ENCODE results near the gene LIPG.
"Not testable (repeated sequence)": the region's sequence is repeated elsewhere in the genome, so short reads cannot be mapped to it uniquely, and the experiment has no call there.

LIPG gene

DNA sequence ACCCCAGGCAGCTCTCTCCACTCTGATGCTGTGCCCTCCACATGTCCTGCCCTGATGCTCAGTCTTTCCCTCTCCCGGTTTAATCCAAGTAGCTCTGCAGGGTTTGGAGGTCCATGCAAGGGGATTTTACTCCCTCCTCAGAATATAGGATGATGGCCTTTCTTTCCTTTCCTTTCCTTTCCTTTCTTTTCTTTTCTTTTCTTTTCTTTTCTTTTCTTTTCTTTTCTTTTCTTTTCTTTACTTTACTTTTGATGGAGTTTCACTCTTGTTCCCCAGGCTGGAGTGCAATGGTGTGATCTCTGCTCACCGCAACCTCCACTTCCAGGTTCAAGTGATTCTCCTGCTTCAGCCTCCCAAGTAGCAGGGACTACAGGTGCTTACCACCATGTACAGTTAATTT lies 17.7 kb downstream of the LIPG start:
- not testable (repeated sequence) for DNase-seq

- DNase-seq = no peak
Observed at GRCh38 chr18:49580279-49580678, 18.4 kb downstream of the LIPG start.

- DNase-seq = no peak
Observed at GRCh38 chr18:49581371-49581770, 19.5 kb downstream of the LIPG start.

DNA sequence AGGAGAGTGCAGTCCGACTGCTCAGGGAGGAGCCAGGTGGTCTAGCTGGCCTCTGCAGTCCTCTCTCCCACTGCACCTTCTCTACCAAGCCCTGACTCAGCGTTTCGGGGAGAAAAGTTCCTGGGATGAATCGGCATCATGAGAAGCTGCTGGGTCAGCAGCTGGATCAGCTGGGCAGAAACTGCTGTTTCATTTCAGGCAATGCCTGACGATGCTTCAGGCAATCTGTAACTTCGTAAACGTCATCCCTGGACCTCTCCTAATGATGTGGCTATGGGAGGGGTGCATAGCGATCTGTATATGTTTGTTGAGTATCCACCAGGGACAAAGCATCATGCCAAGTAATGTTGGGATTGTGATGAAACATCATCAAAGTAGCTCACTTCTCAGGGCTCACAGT lies 20.7 kb downstream of the LIPG start:
- no peak for DNase-seq

DNA sequence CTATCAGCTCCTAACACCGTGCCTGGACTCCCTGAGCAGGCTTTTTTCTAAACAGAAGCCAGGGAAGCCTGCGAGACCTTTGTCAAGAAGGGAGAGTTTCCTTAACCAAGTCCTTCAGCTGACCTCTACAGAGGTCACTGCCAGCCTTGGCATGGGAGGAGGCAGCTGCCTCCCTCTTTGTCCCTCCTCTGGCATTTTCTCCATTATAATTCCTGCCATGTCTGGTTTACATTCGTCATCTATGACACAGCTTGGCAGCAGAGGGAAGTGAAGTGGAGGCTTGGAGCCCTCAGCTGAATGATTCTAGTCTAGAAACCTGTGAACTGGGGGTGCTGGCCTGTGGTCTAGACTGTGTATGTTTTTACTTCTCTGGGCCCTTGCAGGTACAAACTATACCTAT lies 22.5 kb downstream of the LIPG start:
- no peak for DNase-seq

- not testable (repeated sequence) for DNase-seq
Observed at GRCh38 chr18:49584951-49585350, 23.1 kb downstream of the LIPG start.

- DNase-seq = no peak
Observed at GRCh38 chr18:49585781-49586663, 24.2 kb downstream of the LIPG start.

DNA sequence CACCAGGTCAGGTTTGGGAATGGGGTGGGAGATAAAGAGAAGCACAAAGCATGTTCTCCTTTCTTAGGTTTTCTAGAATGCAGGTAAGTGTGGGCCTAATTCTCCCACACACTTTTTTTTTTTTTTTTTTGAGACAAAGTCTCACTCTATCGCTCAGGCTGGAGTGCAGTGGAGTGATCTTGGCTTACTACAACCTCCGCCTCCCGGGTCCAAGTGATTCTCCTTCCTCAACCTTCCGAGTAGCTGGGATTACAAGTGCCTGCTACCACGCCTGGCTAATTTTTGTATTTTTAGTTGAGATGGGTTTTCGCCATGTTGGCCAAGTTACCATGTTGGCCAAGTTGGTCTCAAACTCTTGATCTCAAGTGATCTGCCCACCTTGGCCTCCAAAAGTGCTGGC lies 26.3 kb downstream of the LIPG start:
- DNase-seq = no peak

DNA sequence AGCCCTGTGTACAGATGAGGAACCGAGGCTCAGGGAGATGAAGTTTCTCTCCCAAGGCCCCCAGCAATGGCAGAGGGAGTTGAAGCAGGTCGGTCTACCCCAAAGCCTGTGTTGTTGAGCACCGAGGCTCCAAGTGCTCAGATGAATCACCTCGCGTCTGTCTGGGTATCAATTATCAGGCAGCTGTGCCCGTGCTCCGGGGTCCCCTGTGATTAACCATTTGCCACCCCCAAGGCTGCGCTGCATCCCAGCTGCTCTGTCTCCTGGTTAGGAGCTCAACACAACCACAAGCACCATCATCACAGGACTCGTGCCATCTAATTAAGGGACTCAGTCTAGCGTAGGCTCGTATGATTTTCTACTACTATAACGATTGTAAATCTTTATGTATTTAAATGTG lies 27.1 kb downstream of the LIPG start:
- no peak for DNase-seq

DNA sequence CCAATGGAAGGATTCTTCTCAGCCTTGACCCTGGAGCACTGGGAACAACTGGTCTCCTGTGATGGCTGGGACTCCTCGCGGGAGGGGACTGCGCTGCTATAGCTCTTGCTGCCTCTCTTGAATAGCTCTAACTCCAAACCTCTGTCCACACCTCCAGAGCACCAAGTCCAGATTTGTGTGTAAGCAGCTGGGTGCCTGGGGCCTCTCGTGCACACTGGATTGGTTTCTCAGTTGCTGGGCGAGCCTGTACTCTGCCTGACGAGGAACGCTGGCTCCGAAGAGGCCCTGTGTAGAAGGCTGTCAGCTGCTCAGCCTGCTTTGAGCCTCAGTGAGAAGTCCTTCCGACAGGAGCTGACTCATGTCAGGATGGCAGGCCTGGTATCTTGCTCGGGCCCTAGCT lies 28.8 kb downstream of the LIPG start:
- DNase-seq = no peak

DNA sequence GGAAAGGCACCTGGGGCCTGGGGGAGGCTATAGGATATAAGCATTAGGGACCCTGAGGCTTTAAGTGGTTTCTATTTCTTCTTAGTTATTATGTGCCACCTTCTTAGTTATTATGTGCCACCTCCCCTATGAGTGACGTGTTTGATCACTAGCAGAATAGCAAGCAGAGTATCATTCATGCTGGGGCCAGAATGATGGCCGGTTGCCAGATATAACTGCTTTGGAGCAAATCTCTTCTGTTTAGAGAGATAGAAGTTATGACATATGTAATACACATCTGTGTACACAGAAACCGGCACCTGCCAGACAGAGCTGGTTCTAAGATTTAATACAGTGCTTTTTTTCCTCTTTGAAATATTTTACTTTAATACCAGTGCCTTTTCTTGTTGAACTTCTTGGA lies 29.4 kb downstream of the LIPG start:
- DNase-seq = no peak

DNA sequence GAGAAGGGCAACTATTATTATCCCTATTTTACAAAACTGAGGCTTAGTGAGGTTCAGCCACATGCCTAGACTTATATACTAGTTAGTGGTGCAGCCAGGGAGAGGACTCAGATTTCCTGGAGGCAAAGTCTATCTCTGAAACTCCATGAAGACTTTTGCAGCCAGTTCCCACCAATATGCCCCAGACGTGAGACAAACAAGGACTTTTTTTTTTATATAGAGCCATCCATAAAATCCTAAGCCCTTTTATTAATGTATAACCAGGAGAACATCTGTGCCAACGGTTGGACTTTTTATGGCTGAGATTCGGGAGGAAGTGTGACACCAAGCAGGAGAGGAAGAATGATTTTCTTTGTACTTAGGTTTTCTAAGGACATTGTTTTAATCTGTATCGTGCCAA lies 29.9 kb downstream of the LIPG start:
- DNase-seq = no peak

GRCh38 chr18:49596687-49597086 lies 34.8 kb downstream of the LIPG start:
- no peak for DNase-seq

- no peak for DNase-seq
Observed at GRCh38 chr18:49597157-49597931, 35.5 kb downstream of the LIPG start.

GRCh38 chr18:49601211-49601610 lies 39.4 kb downstream of the LIPG start:
- DNase-seq = no peak

- DNase-seq = no peak
Observed at GRCh38 chr18:49608366-49609255, 46.8 kb downstream of the LIPG start.

DNA sequence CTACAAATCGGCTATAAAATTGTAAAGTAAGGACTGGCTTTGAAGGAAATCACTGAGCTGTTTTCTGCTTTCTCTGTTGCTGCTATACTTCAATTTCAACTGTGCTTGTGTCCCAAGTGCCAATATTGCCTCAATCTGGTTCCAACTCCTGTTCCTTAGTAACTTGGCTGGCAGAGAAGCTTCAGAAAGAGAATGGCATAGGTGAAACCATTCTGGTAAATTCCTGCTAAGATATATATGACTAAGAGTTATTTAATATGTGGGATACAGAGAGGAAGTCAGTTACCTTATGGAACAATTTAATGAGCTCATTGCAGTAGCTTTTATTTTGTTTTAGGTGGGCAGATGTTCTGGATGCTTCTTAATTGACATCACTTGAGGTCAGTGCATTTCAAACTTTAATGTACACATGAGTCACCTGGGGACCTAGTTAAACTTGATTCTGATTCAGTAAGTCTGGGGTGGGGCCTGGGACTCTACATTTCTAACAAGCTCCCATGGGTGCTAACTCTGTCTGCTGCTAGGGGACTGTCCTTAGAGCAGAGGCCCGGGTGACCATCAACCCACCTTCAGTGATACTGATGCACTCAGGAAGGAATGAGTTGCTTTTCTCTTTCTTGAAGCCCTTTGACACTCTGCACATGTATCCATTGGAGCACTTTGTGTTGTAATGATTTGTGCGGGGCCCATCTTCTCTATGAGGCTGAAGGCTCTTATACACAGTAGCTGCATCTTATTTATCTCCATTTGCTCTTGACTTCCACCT lies 47.6 kb downstream of the LIPG start:
- no peak for DNase-seq

DNA sequence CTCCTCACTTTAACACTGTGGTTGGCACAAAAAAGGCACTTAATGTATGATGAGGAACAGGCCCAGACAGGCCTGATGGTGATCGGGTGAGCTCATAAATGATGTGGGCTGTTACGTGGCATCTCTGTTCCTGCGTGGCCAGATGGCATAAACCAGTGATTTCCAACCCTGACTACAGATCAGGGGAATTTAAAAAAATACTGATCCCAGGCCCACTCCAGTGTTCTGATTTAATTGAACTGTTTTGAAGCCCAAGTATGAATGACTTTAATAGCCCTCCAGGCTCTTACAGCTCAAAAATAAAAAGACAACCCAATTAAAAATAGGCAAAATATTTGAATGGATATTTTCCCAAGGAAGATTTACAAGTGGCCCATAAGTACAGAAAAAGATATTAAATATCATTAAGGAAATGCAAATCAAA lies 48.2 kb downstream of the LIPG start:
- no peak for DNase-seq

GRCh38 chr18:49611316-49611715 lies 49.5 kb downstream of the LIPG start:
- DNase-seq = no peak

GRCh38 chr18:49612515-49613033 lies 50.7 kb downstream of the LIPG start:
- peak; percentile 8 for DNase-seq

DNA sequence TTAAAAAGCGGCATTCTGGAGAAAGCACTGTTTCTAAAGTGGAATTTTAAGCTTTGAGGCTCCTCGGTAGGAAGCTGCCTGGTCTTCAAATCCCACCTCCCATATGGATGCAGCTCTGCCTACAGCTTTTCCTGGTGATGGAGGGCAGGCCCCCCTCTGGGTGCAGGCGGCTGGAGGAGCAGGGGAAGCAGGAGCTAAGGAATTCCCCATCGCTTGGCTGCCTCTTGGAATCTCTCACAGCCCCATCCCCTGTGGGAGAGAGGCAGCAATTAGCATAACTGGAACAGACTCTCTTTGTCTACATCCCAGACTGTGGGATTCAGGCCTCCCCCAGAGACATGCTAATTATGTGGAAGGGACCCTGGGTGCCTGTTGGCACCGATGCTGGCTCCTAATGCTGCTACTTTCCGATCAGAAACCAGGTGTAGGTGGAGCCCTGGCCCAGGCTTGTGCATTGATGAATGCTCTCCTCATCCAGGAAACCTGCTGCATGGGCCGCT lies 51.3 kb downstream of the LIPG start:
- DNase-seq = no peak

DNA sequence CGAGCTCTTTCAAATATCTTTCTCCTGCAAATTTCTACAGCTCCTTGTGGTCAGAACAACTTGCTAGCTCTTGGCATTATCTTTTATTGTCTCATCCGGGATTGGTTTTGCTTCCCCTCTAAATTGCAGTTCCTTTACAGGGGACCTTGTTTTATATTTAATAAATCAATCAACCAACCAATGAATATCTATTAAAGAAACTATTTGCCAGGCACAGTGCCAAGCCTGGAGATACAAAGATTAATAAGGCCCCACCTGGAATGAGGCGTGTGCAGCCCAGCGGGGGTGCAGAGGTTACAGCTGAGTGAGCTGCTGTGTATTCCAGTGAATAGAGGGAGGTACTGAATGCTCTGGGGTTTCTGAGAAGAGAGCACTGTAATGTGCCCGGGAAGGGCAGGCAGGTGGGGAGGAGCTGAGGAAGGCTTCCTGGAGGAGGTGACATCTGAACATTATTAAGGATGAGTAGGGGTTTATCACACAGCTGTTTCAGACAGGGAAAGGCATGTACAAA lies 51.8 kb downstream of the LIPG start:
- DNase-seq = no peak
